ENCODE measurements around the gene MITD1.
"Not testable (repeated sequence)": the region's sequence is repeated elsewhere in the genome, so short reads cannot be mapped to it uniquely, and the experiment has no call there.

The MITD1 gene

DNA sequence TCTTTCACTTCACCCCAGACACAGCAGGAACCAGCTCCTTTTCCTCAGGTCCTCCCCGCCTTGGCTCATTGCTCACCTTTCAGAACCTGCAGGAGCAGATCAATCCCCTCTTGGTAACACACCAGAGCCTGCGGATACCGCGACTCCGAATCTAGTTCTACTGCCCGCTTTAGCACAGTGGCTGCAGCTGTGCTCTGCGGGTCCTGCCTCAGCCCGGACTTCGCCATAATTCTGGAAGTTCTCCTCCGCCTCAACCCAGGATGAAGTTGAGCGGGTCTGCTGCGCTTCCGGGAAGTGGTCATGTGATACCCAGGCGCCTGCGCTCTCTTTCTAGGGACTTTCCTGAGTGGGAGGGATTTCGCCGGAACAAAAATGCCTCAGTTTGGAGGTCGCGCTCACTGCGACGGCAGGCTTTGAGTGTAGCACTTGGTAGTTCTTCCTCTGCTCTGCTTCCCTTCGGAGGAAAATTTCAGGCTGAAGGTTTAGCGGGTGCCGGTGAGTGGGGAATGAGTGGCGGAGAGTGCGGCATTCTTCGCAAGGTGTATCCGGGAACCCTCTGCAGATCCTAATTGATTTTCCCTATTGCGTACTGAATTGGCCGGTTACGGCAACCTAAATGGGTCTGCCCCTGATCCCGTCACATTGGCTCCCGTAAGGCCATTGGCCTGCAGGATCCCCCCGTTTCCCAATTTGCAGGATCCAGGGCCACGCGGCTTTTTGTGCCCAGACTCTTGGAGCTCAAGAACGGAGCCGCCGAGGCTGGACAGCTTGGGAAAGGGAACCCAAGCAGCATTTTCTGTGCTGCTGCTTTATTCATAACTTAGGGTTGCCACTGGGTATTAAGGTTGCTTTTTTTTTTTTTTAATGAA is at the start of gene MITD1, which contains the start of gene MRPL30:
TSS of gene MITD1 (minus strand) at position 304 of the 869 bp plus-strand sequence. CDS start at position 227, 77 bp downstream.
TSS of gene MRPL30 (plus strand) at position 430 of the 869 bp plus-strand sequence. CDS start 5,020 bp downstream, outside the sequence.
- DNase-seq, result peak; percentile 94

DNA sequence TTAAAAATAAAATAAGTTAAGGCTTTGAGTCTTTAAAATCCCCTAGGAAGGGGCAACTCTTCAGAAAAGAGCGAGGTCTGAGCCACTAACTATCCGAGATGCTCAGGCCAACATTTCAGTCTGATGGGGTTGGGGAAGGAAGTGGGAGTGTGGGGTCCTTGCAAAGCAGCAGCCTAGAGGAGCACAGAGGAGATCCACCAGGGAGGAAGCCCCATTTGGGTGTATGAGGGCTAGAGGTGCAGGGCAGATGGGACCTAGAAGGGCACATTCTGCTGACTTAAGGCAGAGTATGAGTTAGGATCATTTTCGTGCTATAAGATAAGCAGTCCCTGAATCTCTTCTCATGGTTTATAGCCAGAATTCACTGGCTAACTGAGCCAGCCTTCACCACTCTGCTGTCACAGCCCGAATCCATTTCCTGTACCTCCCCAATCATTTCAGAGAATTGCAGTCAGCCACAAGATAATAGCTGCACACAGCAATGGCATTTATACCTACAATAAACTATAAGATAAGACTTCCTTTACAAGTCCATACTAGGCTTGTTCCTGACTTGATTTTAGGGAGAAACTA is 37.2 kb upstream of the MITD1 start:
- DNase-seq, result no peak

DNA sequence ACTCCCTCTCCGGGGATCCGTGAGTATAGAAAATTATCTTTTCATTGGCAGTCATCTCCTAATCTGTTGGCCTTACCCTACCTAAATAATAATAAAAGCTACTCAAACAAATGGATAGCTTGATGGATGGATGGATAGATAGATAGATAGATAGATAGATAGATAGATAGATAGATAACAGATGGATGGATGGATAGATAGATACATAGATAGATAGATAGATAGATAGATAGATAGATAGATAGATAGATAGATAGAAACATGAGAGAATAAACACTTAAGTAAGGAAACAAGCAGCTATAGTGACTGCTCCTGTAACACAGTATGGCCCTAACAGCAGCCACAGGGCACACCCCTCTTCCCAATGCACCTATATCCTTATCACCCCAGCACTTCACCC is 35.2 kb upstream of the MITD1 start:
- DNase-seq, result no peak

DNA sequence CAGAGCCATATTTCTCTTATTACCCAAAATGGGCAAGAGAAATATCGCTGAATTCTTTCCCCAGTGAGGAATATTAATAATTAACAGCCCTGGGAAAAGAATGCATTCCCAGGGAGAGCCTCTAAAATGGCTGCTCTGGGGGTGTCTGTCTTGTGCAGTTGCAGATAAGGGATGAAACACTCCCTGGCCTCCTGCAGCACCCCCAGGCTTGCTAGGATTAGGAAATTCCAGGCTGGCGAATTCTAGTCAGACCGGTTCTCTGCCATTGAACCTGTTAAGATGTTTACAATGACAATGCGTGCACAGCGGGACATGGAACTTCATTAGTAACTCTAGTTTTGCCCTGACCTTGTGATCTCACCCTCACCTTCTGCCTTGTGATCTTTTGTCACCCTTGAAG is 24.6 kb upstream of the MITD1 start:
- no peak for DNase-seq

DNA sequence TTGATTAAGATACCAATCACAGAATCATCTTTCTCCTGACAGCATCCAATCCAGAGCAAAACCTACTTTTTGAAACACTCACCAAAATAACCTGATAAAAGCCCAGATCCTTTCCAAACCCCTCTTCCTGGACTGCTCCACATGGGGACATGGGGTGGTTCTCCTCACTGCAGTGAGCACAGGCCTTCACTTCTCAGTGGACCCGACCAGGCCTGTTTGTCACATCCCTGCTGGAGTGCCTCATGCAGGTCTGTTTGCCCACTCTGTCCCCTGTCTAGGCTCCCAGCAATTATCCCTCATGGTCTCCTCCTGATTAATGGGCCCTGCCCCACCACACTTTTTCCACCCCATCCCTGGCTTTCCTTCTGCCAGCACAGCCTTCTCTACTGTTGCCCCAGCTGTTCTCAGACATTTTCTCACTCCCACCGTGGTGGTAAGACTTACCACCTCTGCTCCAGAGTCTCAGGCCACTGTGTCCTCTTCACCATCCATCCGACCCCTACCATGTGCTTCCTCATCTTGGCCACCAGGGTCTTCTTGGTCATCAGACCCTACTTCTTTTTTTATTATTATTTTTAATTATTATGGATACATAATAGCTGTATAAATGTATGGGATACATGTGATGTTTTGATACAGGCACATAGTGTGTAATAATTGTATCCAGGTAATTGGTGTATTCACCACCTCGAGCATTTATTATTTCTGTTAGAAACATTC is 21.3 kb upstream of the MITD1 start:
- no peak for DNase-seq

DNA sequence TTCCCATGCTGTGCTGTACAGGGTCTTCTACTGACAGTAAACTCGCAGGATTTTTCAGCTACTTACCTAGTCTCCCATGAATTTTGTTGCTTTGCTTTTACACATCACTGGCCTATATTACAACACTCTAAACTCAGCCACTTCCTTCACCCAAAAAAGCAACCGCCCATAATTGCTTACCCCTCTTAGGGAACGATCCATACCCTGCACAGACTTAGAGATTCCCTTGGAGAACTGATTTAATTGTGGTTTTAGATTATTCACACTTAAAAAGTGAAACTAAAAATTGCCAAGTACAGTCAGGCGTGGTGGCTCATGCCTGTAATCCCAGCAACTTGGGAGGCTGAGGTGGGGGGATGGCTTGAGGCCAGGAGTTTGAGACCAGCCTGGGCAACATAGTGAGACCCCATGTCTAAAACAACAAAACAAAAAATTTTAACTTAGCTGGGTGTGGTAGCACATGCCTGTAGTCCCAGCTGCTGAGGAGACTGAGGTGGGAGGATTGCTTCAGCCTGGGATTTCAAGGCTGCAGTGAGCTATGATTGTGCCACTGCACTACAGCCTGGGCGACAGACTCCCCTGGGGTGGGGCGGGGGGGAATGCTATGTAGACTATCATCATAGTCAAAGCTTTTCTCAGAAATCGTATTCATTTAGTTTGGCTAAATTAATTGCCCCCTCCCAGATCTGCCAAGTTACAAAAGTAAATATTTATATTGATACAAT is 19.4 kb upstream of the MITD1 start:
- DNase-seq, result no peak

DNA sequence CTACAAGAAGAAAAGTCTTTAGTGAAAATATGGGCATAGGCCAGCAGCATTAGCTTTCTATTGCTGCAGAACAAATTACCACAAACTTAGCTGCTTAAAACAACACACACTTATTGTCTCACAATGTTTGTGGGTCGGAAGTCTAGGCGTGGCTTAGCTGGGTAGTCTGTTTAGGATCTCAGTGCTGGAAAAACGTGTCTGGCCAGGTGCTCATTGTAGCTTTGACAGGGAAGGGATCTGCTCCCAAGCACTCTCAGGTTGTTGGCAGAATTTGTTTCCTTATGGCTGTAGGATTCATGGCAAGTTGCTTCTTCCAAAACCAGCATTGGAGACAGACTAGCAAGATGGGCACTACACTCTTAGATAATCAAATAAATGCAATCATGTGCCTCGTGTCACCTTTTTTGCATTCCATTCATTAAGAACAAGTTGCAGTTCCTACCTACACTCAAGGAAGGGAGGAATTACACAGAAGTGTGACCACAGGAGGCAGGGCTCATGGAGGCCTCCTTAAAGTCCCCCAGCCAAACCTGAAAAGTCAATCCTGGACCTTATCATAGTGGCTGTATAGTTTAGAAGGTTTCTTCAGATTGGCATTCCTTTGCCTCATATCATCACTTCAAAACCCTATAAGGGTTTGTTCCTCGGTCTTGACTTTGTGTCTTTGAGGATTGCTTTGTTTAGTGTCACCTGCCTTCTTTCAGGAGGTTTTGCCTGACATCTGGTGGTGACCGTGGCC is 17.4 kb upstream of the MITD1 start:
- no peak for DNase-seq

DNA sequence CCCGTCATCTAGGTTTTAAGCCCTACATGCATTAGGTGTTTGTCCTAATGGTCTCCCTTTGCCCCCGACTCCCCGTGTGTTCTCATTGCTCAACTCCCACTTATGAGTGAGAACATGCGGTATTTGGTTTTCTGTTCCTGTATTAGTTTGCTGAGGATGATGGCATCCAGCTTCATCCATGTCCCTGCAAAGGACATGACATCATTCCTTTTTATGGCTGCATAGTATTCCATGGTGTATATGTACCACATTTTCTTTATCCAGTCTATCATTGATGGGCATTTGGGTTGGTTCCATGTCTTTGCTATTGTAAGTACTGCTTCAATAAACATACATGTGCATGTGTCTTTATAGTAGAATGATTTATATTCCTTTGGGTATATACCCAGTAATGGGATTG is 11.5 kb upstream of the MITD1 start:
- DNase-seq, result not testable (repeated sequence)

DNA sequence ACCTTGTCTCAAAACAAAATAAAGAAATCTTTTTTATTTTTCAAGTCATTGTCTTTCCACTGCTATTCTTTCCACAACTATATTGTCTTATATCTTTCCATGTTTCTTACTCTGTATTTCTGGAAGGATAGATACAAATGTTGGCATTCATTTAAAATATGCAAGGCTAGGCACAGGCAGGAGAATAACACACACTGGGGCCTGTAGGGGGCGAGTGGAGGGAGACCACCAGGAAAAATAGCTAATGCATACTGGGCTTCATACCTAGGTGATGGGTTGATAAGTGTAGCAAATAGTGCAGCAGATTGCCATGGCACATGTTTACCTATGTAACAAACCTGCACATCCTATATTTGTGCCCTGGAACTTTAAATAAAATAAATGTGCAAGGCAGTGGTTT is 9.7 kb upstream of the MITD1 start:
- no peak for DNase-seq

DNA sequence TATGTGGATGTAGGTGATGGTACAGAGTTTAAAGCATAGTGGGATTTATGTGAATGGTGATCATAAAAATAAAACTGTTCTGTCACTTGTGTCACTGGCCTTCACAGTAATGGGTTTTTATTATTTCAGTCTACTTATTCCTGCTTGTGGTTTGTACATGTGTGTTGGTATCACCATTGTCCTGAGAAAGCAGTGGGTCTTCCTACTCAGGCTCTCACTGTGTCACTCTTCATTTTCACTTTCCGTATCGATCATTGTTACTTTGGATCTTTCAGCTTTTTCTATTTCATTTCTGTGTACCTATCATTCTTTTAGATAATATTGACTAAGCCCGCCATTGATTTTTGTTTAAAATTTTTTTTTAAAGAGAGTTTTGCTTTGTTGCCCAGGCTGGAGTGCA is 7.5 kb upstream of the MITD1 start:
- no peak for DNase-seq

DNA sequence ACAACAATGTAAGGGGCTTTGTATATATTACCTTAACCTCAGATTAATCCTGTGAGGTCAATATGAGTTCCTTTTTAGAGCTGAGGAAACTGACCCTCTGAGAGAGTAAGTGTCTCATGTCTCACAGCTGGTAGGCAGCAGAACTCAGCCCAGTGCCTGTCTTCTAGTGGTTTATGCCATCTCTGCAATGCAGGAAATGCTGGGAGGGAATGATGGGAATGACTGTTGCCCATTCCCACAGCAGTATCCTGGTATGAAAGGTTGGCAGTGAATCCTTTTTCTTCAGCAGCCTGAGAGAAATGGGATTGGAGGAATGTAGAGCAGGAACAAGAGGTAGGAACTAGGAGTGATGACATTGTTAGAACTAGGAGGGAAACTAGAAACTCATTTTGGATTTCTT is 6.2 kb upstream of the MITD1 start:
- DNase-seq, result no peak

DNA sequence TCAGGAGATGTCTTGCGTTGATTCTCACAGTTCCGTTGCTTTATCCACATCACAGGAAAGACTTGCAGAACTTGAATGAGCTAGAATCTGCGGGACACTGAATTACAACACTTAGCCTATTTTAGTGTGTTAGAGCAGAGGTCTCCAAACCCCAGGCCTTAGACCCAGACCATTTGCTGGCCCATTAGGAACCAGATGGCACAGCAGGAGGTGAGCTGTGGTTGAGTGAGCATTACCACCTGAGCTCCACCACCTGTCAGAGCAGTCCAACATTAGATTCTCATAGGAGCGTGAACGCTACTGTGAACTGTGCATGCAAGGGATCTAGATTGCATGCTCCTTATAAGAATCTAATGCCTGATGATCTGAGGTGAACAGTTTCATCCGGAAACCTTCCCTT is 4.0 kb upstream of the MITD1 start:
- DNase-seq, result no peak

DNA sequence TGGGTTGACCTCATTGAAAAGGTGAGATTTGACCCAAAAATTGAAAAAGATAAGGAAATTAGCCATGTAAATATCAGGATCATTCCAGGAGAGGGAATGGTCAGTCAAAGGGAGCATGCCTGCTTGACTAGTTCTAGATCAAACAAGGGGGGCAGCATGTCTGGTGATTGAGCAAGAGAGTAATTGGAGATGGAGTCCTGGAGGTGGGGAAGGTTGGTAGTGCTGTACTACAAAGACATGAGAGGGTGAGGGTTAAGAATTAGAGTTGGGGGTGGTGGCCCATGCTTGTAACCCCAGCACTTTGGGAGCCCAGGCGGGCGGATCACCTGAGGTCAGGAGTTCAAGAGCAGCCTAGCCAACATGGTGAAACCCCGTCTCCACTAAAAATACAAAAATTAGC is 2.2 kb upstream of the MITD1 start:
- DNase-seq, result no peak

DNA sequence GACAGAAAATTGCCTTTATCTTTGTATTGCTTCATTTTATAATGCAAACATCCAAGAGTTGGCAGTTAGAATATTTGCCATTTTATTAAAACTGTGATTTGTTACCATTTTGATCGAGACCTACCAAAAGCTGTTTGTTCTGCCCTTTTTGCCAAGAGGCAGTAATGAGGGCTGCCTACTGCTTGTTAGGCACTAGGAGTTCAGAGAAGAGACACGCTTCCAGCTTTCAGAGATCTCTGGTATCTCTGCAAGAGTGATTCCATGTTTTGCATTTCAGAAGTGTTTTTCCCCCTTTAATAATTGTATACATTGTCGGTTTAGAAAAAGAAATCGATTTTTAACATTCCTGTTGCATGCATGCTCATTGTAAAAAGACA is 754 bp upstream of the MITD1 start:
- no peak for DNase-seq

DNA sequence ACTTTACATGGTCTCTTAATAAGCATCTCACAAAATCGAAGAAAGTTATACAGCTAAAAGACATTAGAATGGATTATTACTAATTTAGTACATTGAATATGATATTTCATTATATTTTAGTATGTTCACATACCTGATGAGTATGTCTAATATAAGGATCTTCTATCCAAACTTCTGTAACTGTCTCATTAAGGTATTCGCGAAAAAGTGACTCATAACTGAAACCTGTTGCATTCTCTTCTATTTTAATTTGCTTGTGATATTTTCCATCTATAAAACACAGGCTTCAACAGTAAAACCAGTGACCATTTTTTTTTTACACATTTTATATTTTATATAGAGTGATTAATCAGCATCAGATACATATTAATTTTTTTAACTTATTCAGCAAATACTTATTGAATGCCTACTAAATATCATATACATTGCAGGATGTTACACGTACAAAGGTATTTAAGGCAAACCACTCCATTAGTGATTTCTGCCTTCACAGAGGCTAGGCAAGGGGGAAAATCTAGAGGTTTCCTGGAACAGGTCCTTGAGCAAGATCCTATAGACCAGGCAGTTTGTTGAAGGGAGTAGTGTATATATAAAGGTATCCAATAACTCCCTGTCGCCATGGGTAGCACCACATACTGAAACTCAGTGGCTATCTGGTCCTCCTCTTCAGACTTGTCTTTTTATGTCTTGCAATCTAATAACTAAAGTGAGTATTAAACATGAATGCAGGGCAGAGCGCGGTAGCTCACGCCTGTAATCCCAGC is 9.3 kb downstream of the MITD1 start:
- no peak for DNase-seq

DNA sequence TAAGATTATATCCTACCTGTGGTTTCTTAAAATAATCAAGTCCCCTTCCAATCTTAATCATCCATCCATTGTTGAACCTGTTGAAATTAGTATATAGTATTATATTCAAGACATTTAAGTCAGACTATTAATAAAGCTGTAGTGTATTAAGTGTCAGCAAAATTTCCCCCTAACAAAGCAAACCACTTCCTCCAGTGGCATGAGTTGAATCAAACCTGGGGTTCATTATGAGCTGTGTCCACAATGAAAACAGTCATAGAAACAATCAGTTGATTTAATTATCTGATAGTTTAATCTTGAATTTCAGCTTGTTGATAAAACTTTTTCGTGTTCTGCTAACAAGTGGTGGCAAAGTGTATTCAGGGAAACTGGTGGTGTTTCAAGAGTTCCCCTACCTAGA is 11.3 kb downstream of the MITD1 start:
- DNase-seq, result no peak

DNA sequence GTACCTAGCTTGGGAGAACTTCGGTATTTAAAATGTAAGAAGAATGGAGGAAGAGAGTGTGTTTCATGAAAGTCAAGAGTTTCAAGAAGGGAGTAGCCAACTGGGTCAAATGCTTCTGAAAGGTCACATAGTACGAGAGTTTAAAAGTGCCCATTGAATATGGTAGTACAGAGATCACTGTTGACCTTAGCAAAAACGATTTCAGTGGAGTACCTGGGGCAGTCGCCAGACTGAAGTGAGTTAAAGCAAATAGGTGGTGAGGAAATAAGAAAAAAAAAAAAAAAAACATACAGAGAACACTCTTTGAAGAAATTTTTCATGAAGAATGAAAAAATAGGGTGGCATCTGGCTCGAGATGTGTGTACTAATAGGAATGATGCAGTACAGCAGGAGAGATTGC is 14.6 kb downstream of the MITD1 start:
- no peak for DNase-seq

DNA sequence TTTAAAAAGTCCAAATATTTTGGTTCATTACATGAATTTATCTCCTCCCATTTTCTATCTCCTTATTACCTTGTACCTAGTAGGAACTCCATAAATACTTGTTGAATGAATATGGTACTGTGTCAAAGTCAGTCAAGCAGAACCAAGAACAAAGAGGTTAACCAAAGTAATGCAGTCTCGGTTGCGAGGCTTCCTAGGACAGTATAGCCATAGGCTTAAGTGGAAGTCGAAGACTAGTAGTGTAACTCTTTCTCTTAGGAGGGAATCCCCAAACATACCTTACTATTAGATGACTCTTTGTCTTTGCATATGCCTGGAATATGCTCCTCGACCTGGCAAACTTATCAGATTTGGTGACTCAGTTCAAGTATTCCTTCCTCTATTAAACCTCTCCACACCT is 21.3 kb downstream of the MITD1 start:
- DNase-seq, result no peak

DNA sequence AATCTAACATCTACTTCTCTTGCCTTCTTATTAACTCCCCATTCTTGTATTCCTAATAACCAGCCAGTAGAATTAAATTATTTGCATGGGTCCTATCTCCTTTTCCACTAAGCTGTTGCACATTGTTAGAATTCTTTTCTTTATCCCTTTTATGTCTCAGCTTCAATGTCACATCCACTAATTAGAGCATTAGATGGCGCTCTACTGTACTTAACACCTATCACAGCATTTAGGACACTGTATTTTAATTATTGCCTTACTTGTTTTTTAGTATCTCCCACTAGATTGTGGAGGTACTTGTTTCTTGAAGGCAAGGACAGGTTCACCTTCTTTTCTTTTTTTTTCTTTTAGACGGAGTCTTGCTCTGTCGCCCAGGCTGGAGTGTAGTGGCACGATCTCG is 22.3 kb downstream of the MITD1 start:
- DNase-seq, result no peak

DNA sequence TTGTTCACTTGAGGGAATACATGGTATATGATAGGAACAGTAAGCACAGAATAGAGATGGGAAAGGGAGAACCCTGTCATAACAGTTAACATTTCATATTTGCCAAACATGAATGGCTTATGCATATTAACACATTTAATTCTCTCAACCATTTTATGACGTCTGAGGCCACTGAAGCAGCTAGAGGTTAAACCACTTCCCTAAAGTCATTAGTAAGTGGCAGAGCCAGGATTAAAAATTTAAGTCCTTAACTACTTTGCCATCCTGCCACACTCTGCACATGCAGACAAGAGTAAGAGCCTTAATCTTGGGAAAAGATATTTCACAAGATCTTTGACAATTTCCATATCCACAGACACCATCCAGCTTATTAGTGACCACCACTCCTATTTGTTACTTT is 24.0 kb downstream of the MITD1 start:
- no peak for DNase-seq

DNA sequence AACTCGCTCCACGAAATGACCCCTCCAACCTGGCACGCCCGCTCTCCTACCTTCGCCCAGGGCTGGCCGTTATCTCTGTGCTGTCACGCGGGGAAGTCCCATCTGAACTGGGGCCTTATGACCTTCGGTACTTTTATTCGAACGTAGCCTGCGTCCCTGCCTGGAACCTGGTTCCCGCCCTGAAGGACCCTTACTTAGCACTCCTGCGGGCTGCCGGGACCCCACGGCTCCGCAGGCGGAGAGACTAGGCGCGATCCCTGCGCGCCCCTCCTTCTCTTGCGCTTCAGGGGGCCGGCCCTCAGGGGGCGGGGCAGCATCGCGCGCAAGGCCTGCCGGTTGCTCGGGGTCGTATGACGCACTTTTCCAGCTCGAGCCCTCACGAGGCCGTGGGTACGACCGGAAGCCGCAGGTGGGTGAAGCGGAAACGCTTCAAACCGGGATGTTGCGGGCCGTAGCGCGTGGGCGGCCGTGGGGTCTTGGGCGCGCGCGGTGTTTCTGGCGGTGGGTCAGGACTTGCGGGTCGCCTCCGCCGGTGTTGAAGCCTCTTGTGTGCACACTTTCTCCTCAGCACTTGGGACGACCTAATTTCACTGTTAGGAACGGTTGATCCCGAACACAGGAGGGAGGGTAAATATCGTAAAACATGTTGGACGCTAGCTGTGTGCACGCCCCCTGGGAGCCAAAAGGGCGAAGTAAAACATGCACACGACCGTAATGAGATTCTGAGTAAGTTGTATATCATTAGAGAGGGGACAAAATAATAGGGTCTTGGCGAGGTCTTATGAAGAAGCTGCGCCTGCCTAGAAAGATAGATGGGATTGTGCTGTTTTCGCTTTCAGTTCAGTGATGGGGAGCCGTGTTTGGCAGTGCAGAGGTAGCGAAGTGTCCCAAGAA is 26.0 kb downstream of the MITD1 start, which contains the start of the genes LIPT1 and TSGA10:
TSS of gene LIPT1 (plus strand) at position 325 of the 894 bp plus-strand sequence. CDS start 6,991 bp downstream, outside the sequence.
TSS of gene TSGA10 (minus strand) at position 300 of the 894 bp plus-strand sequence. CDS start 45,503 bp downstream, outside the sequence.
- peak; percentile 95 for DNase-seq
